ENCODE results near the gene GET3.
A peak's percentile ranks its signal among the peaks of the same experiment; 100 is the strongest.
"Not testable (repeated sequence)": the region's sequence is repeated elsewhere in the genome, so short reads cannot be mapped to it uniquely, and the experiment has no call there.

Gene GET3

DNA sequence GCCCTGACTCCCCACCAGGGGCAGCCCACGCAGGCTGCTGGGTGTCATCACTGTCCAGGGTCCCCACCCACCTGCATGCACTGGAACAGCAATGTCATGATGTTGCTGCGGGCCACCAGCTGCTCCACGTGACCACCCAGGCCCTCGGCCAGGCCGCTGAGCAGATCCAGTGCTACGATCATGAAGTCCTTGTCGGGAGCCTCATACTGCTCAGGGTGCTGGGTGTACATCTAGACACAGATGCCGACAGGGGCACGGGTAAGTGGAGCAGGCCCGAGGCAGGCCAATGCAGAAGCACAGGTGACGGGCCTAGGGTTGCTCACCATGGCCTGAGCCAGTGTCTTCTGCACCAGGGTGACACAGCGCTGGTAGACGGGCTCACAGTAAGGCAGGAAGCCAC lies 32.1 kb upstream of the GET3 start:
- in situ Hi-C loops (cut with MboI; ENCODE audit: low sequenced_read_pairs), result no loop called here
- Histone ChIP-seq H3K27me3 (ENCODE audit: low read depth) (no peaks in the 10 kb centered on the region), H3K36me3 (replicated peaks) (peaks cover 96% of the 10 kb centered on the region), H3K4me3 (no peak overlapping the region), H3K9me3 (no peaks in the 10 kb centered on the region), H3K4me1 (no peaks in the 10 kb centered on the region; the same call in 1 of the 2 replicates)
- no peak for DNase-seq (ENCODE audit: low spot score in 2 of 2)

DNA sequence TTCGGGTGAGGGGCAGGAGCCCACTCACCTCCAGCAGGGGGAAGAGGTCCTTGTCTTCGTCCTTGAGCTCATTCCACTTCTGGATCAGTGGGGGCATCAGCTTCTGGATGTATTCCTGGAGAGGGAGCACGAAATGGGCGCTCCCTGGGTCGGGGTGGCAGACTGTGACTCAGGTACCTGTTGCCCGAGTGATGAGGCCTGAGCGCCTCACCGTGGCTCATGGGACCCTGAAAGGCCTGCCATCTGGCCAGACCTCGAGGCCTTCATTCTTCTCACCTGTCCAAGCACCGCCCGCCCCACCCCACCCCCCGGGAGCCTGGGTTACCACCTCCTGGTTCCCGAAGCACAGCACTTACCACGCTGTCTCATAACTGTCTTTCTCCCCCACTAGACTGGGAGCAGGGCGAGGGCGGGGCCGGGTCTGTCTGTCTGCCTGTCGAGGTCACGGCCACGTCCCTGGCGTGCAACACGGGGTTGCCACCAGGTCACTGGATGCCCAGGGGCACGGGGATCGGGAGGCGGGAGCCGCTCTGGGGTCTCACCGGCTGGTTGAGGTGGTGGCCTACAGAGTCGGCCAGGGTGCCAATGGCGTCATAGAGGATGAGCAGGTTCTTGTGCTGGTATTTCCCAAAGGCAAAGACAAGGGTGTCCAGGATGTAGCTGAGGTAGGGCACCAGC lies 31.5 kb upstream of the GET3 start:
- DNase-seq (ENCODE audit: low spot score in 2 of 2), result no peak
- Histone ChIP-seq H3K4me3 (no peak overlapping the region), H3K36me3 (replicated peaks) (peaks cover 99% of the 10 kb centered on the region), H3K9me3 (no peaks in the 10 kb centered on the region), H3K27me3 (ENCODE audit: low read depth) (no peaks in the 10 kb centered on the region), H3K4me1 (no peaks in the 10 kb centered on the region; the same call in 1 of the 2 replicates)
- in situ Hi-C loops (cut with MboI; ENCODE audit: low sequenced_read_pairs), result no loop called here

DNA sequence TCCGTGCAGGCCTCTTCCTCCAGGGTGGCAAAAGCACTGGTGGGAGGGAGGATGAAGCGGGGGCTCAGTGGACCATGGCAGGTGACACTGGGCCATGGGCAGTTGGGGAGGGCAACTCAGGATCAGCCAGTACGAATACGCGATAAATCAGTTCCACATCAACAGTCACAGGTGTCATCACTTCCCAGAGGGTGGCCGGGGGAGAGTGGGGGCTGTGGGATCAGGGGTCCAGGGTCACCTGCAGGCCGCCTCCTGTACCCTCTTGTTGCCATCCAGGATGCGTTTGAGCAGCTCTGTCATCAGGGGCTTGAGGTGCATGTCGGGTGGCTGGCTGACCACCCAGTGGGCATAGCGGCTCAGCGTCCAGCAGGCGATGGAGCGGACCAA lies 31.0 kb upstream of the GET3 start:
- in situ Hi-C loops (cut with MboI; ENCODE audit: low sequenced_read_pairs), result no loop called here
- H3K36me3 ChIP-seq (replicated peaks), result peaks cover 99% of the 10 kb centered on the region

DNA sequence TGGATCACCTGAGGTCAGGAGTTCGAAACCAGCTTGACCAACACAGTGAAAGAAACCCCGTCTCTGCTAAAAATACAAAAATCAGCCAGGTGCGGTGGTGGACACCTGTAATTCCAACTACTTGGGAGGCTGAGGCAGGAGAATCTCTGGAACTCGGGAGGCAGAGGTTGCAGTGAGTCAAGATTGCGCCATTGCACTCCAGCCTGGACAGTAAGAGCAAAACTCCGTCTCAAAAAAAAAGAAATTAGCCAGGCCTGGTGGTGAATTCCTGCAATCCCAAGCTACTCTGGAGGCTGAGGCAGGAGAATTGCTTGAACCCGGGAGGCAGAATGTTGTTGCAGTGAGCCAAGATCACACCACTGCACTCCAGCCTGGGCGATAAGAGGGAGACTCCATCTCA lies 28.7 kb upstream of the GET3 start:
- in situ Hi-C loops (cut with MboI; ENCODE audit: low sequenced_read_pairs), result no loop called here
- peaks cover 94% of the 10 kb centered on the region for H3K36me3 ChIP-seq (replicated peaks)
- no peaks in the 10 kb centered on the region; the same call in 1 of the 2 replicates for H3K4me1 ChIP-seq
- no peak overlapping the region for H3K4me3 ChIP-seq
- no peaks in the 10 kb centered on the region for H3K9me3 ChIP-seq
- no peaks in the 10 kb centered on the region for H3K27me3 ChIP-seq (ENCODE audit: low read depth)
- no peak for DNase-seq (ENCODE audit: low spot score in 2 of 2)

More for the DNA sequence above, 31.0 kb upstream of the GET3 start:
- Histone ChIP-seq H3K4me1 (no peaks in the 10 kb centered on the region; the same call in 1 of the 2 replicates), H3K4me3 (no peak overlapping the region), H3K9me3 (no peaks in the 10 kb centered on the region), H3K27me3 (ENCODE audit: low read depth) (no peaks in the 10 kb centered on the region)
- DNase-seq (ENCODE audit: low spot score in 2 of 2), result no peak

DNA sequence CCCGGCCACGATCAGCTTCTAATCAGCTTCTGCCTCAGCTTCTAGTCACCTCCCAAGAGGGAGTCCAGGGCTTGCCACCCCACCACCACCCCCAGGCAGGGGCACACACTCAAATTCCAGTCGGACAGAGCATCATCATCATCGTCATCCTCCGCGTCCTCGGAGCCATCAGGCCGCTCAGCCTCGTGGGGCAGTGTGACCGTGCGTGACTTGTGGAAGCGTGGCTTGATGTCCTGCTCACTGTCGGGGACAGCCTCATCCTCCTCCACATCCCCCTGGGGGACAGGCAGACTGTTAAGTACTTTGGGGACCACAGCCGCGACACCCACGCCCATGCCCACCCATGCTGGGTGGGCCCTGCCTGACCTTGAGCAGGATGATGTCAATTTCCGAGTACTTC lies 26.1 kb upstream of the GET3 start:
- no peaks in the 10 kb centered on the region for H3K27me3 ChIP-seq (ENCODE audit: low read depth)
- no peak overlapping the region for H3K4me3 ChIP-seq
- H3K9me3 ChIP-seq, result no peaks in the 10 kb centered on the region
- H3K36me3 ChIP-seq (replicated peaks), result peaks cover 94% of the 10 kb centered on the region
- no peak for DNase-seq (ENCODE audit: low spot score in 2 of 2)
- in situ Hi-C loops (cut with MboI; ENCODE audit: low sequenced_read_pairs), result no loop called here
- H3K4me1 ChIP-seq, result no peaks in the 10 kb centered on the region; the same call in 1 of the 2 replicates

DNA sequence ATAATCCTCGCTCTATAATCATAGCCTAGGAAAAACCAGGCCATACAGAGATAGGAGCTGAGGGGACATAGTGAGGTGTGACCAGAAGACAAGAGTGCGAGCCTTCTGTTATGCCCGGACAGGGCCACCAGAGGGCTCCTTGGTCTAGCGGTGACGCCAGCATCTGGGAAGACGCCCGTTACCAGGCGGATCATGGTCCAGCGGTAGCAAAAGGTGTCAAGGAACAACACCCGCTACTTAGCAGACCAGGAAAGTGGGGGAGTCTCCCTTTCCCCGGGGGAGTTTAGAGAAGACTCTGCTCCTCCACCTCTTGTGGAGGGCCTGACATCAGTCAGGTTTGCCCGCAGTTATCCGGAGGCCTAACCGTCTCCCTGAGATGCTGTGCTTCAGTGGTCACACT lies 25.2 kb upstream of the GET3 start:
- H3K27me3 ChIP-seq (ENCODE audit: low read depth); H3K4me3 ChIP-seq; in situ Hi-C loops (cut with MboI; ENCODE audit: low sequenced_read_pairs); H3K9me3 ChIP-seq; H3K4me1 ChIP-seq: not testable (repeated sequence)
- H3K36me3 ChIP-seq (replicated peaks), result peaks cover 94% of the 10 kb centered on the region
- DNase-seq (ENCODE audit: low spot score in 2 of 2), result peak in 1 of 2 experiments; percentile 57

DNA sequence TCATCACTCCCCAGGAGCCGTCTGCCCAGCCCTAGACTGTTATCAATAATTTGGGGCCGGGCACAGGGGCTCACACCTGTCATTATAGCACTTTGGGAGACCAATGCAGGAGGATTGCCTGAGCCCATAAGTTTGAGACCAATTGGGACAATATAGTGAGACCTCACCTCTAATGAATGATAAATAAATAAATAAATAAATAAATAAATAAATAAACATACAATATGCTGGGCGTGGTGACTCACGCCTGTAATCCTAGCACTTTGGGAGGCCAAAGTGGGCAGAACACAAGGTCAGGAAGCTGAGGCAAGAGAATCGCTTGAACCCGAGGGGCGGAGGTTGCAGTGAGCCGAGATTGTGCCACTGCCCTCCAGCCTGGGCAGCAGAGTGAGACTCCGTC lies 24.0 kb upstream of the GET3 start:
- H3K4me3 ChIP-seq; DNase-seq (ENCODE audit: low spot score in 2 of 2); H3K27me3 ChIP-seq (ENCODE audit: low read depth); in situ Hi-C loops (cut with MboI; ENCODE audit: low sequenced_read_pairs); H3K4me1 ChIP-seq; H3K9me3 ChIP-seq: not testable (repeated sequence)
- peaks cover 92% of the 10 kb centered on the region for H3K36me3 ChIP-seq (replicated peaks)

DNA sequence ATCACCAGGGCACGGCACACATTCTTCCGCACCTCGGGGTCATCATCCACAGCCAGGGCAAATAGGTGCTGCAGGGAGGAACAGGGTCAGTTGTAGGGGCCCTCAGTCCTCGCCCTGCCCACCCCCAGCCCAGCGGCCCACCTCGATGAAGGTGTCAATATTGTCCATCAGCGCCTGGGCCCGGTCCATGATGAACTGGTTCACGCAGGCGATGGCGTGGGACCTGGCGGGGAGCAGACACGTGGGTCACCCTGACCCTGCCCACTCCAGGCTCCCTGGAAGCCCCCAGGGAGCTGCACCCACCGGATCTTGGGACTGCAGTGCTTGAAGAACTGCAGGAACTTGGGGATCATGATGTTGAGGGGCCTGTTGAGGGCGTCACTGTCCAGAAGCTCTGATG lies 22.2 kb upstream of the GET3 start:
- no peak for DNase-seq (ENCODE audit: low spot score in 2 of 2)
- Histone ChIP-seq H3K4me1 (no peaks in the 10 kb centered on the region), H3K36me3 (replicated peaks) (peaks cover 88% of the 10 kb centered on the region), H3K9me3 (no peaks in the 10 kb centered on the region), H3K27me3 (ENCODE audit: low read depth) (no peaks in the 10 kb centered on the region), H3K4me3 (no peak overlapping the region)
- in situ Hi-C loops (cut with MboI; ENCODE audit: low sequenced_read_pairs), result no loop called here

DNA sequence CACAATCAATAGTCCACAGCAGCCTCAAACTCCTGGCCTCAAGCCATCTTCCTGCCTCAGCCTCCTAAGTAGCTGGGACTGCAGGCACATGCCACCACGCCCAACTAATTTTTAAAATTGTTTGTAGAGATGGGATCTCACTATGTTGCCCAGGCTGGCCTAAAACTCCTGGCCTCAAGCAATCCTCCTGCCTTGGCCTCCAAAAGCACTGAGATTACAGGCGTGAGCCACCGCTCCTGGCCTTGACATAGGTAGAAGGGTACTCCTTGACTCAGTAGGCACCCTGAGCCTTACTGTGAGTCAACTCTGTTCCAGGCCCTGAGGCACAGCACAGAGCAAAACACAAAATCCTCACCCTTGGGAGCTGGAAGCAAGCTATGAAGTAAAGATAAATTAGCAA lies 21.4 kb upstream of the GET3 start:
- Histone ChIP-seq H3K4me3 (no peak overlapping the region), H3K27me3 (ENCODE audit: low read depth) (no peaks in the 10 kb centered on the region), H3K4me1 (no peaks in the 10 kb centered on the region), H3K36me3 (replicated peaks) (peaks cover 87% of the 10 kb centered on the region), H3K9me3 (no peaks in the 10 kb centered on the region)
- in situ Hi-C loops (cut with MboI; ENCODE audit: low sequenced_read_pairs), result no loop called here
- no peak for DNase-seq (ENCODE audit: low spot score in 2 of 2)

DNA sequence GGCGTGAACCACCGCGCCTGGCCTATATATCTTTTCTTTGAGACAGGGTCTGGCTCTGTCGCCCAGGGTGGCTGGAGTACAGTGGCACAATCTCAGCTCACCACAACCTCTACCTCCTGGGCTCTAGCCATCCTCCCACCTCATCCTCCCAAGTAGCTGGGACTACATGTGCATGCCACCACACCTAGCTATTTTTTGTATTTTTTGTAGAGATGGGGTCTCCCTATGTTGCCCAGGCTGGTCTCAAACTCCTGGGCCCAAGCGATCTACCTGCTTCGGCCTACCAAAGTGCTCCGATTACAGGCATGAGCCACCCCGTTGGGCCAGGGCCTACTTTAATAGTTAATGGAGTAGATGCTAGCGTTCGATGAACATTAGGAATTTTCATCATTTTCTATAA lies 17.0 kb upstream of the GET3 start:
- peaks cover 48% of the 10 kb centered on the region for H3K36me3 ChIP-seq (replicated peaks)
- DNase-seq (ENCODE audit: low spot score in 2 of 2), result no peak
- H3K4me1 ChIP-seq, result no peaks in the 10 kb centered on the region
- H3K9me3 ChIP-seq, result no peaks in the 10 kb centered on the region
- in situ Hi-C loops (cut with MboI; ENCODE audit: low sequenced_read_pairs), result no loop called here
- no peaks in the 10 kb centered on the region for H3K27me3 ChIP-seq (ENCODE audit: low read depth)
- H3K4me3 ChIP-seq, result no peak overlapping the region

DNA sequence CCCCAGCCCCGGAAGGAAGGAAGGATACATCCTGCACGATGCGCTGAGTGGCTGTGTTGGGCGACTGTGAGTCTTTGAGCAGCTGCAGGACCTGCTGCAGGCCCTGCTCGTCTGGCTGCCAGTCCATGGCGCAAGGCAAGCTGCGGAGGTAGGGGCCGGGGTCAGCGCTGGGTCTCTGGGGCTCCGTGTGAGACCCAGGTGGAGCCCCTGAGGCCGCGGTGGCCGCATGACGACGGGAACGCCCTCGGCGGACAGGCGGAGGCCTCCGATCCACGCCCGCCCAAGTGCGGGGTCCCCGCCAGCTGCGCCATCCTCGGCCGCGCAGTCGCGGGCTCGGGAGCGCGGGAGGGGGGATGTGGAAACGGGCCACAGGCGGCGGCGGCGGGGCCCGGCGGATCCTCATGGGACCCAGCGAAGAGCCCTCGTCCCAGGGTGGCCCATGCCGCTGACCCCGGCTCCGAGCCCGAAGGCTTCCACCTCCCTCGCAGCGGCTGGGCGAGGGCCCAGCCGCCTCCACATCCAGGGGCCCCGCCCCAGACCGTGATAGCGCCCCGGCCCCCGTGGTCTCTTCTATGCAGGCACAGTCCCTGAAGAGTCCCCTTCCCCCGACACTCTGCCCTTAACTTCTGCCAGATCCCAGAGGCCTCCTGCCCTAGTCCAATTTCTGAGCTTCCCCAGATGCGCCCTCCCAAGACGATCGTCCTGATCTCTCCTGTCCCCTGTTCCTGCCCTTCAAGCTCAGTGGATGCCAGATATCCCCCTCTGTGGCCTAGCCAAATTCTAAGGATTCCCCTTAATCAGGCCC lies 16.2 kb upstream of the GET3 start:
- no peak for DNase-seq (ENCODE audit: low spot score in 2 of 2)
- Histone ChIP-seq H3K27me3 (ENCODE audit: low read depth) (no peaks in the 10 kb centered on the region), H3K36me3 (replicated peaks) (peaks cover 41% of the 10 kb centered on the region), H3K4me1 (no peaks in the 10 kb centered on the region), H3K9me3 (no peaks in the 10 kb centered on the region), H3K4me3 (peak overlapping the region; percentile 52)
- in situ Hi-C loops (cut with MboI; ENCODE audit: low sequenced_read_pairs), result no loop called here

DNA sequence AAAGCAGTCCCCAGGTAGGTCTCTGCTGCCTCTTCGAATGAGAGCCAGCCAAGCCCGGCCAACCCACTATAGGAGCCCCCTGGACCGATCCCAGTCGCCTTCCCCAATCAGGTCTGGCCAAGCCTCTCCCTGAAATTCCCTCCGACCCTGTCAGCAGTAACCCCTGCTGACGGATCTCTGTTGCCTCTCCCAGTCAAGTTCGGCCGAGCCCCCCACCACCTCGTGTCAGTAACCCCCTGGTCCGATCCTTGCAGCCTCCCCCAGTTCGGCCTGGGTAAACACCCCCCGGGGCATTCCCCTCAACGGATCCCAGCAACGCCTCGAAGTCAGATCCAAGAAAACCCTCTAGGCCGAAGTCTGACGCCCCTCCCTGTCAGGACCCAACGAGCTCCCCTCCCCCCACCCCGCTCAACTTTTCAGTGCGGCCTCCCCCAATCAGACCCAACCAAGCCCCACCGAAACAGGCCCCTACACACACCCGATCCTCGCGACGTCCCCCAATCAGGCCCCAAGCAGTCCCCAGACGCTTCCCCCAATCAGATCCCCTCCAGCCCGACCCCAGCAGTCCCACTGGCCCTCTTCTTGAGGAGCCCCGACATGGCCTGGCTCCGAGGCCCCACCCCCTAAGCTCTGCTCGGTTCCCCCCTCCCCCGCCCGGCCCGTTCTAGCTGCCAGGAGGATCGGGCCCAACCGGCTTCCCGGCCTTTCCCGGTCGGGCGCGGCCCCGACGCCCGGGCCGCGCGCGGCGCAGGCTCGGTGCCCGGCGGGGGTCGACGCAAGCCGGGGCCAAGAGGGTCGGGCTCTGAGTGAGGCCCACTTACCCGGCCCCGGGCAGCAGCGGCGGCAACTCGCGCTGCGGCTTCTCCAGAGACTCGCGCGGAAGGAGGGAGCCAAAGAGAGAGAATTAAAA lies 15.4 kb upstream of the GET3 start:
- in situ Hi-C loops (cut with MboI; ENCODE audit: low sequenced_read_pairs), result no loop called here
- peak in 1 of 2 experiments; percentile 78 for DNase-seq (ENCODE audit: low spot score in 2 of 2)
- no peaks in the 10 kb centered on the region for H3K4me1 ChIP-seq
- H3K27me3 ChIP-seq (ENCODE audit: low read depth), result no peaks in the 10 kb centered on the region
- H3K9me3 ChIP-seq, result no peaks in the 10 kb centered on the region
- peak overlapping the region; percentile 52 for H3K4me3 ChIP-seq
- H3K36me3 ChIP-seq (replicated peaks), result peaks cover 32% of the 10 kb centered on the region

DNA sequence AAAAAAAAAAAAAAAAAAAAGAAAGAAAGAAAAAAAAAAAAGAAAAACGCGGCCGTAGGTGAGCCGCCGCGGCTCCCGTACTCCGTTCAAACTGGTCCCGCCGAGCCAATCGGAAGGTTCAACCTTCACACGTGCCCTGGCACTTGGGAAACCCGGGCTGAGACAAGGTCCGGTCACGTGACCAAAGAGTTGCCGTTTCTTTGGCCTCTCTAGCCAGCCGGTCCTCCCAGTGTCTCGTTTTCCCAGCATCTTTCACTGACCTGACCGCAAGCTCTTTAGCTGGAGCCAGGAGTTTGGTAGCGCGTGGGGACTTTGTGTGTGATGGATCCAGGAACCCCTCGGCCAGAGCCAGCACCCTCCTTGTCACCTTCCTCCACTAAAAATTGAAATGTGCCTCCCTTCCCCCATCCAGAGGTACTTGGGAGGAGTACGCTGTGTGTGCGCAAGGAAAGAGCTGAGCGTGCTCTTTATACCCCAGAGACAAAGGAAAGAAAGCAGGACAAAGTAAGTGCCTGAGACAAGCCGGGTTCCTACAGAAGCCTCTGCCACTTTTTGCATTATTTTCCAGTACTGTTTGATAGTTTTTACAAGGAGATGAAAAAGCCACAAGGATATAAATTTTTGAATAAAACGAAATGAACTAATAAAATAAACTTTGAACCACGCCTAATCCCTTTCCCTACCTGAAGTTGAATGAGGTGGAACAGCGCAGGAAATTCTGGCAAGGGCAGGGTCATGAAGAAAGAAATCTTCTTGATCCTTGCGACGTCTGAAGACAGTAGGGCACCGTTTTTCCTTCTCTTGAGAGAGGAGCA lies 14.5 kb upstream of the GET3 start:
- Histone ChIP-seq H3K9me3 (no peaks in the 10 kb centered on the region), H3K36me3 (replicated peaks) (peaks cover 25% of the 10 kb centered on the region), H3K4me1 (no peaks in the 10 kb centered on the region), H3K27me3 (ENCODE audit: low read depth) (no peaks in the 10 kb centered on the region), H3K4me3 (peak overlapping the region; percentile 52)
- in situ Hi-C loops (cut with MboI; ENCODE audit: low sequenced_read_pairs), result no loop called here
- peak; percentile 97 to 98 for DNase-seq (ENCODE audit: low spot score in 2 of 2)

Measured in HAP-1 (cell line).